Midbrain (tissue), 1 donor: ENCODE measurements around the gene IMMT.

Experiments used
- DNase-seq: peaks from one replicate; lab custom pipeline; 2025; lab: John Stamatoyannopoulos, UW

Gene IMMT

DNA sequence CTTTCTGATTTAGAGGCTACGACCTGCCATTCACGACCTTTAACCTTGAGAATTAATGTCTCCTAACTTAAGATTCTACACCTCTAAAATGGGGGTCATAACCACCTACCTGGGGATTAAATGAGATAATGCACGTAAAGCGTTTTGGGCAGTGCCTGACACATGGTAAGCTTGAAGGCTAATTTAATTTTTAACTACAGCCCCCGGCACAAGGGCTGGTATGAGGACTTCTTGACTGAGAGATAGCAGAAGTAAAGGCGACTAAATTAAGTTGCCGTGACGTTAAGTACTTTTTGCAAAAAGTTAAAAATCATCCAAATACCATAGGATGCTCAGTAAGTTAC is 4.5 kb upstream of the IMMT start:
- DNase-seq = no peak

DNA sequence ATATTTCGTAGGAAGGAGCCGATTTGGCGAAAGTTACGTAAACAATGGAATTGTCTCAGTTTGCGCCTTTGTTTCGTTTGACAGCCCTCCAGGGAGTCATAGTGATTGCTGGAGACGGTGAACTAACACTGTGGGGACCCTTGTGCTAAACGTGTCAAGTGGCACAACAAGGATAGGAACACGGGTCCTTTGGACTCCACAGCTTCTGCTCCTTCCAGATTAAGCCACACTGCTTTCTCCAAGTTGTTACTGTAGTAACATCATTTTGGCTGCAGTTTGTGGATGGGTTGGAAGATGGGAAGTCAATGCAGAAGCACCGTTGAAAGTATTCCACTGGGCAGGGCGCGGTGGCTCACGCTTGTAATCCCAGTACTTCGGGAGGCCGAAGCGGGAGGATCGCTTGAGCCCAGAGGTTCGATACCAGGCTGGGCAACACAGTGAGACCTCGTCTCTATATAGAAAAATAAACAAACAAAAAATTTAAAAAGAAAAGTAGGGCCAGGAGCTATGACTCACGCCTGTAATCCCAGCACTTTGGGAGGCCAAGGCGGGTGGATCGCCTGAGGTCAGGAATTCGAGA is 636 bp upstream of the IMMT start:
- no peak for DNase-seq

GRCh38 chr2:86194751-86195054 is 559 bp downstream of the IMMT start:
- peak; percentile 90 for DNase-seq

GRCh38 chr2:86193901-86194567 is 1.2 kb downstream of the IMMT start:
- DNase-seq = no peak

DNA sequence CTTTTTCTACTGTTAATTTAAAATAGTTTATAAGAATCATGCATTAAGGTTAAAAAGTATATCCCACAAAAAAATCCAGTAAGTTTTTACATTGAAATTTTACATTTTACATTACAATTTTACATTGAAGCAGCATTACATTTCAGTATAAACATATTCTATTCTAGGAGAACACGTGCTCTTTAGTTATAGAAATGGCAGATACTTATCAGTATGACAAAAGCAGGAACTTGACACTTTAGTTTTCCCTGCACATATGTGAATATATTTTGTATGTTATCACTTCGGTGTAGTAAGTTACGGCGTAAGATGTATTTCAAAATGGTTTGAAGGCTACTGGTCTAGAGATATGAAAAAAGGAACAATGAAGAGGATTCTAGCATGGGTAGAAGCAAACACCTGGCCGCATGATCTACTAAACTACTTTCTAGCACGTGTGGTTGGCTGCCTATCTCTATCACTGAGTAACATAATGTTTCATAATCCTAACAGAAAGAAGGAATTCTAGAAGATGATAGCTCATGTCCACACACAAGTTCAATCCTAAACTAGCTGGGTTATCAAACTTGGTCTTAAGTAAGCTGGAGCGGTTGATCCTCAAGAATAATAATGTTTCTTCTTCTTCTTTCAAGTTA is 5.4 kb downstream of the IMMT start:
- no peak for DNase-seq

DNA sequence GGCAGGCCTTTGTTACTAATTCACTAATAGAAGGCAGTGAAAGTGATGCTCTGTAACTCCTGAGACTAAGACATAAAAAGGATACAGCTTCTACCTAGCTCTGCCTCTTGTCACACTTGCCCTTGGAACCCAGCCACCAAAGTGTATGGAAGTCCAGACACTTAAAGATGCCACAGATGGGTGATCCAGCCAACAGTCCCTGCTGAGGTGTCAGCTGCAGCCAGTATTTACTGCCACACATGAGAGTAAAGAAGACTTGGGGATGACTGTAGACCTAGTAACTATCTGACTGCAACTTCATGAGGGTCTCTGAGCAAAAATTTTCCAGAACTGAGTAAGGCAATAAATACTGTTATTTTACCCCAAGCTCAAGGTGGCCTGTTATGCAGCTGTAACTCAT is 8.8 kb downstream of the IMMT start:
- DNase-seq = no peak

DNA sequence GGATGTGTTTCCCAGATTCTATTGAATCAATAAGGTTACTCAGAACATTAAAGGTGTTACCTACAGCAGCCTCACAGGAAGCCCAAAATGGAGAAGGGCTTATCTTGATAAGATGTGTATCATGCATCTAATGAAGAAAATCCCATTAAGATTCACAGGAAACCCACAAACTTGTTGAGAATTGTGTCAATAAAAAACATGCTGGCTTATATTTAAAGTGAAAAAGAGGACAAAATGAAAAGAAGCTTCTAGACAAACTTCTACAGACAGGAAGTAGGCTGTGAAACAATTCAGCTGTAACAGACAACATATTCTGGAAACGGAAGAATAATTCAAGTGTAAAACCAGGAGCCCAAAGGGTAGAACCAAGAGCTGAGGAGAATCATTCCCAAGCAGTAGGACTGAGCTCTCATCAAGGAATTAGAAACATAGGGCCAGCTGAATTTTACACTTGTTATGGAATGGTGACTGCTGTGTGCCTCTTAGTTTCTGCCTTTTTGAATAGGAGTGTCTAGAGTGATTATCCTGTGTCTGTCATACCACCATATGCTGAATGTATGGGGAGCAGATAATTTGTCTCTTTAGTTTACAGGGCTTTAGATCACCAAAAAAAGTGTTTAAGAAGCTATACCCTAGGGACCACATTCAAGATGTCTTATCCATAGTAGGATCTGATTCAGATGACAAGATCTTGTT is 9.6 kb downstream of the IMMT start:
- no peak for DNase-seq

GRCh38 chr2:86176597-86176996 is 18.7 kb downstream of the IMMT start:
- no peak for DNase-seq

- no peak for DNase-seq
Observed at GRCh38 chr2:86175828-86176227, 19.4 kb downstream of the IMMT start.

DNA sequence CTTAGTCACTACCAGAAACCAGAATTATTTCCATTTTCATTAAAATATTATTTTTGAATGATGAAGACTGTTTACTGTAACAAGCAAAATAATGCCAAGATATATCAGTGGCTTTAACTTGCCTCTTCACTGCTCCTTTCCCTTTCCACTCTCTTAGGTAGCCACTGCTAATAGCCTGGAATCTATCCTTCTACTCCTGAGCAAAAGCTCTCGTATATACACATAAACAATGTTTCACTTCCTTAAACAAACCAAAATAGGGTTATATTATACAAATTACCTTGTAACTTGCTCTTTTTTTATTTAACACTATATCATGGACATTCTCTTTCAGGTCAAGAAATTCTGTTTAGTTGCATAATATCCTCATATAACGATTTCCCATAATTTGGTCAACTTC is 20.8 kb downstream of the IMMT start:
- DNase-seq = no peak

- DNase-seq = no peak
Observed at GRCh38 chr2:86172610-86173009, 22.7 kb downstream of the IMMT start.

DNA sequence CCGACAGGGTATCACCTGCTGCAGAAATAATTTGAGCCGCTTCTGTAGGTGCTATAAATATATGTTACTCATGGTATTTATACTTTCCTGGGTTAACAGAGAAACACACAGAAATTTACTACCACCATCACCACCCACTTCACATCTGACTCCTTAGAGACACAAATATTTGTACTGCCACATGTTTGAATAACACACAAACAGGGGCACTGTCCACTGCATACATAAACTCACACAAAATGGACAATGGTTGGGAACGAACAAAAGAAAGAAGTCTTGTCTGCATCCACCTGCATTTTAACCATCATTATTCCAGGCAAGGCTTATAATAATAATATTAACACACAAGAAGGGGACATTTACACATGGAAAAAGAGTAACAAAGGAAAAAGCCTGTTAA is 24.0 kb downstream of the IMMT start:
- no peak for DNase-seq

GRCh38 chr2:86170449-86170848 is 24.8 kb downstream of the IMMT start:
- no peak for DNase-seq

- no peak for DNase-seq
Observed at GRCh38 chr2:86160156-86160952, 34.9 kb downstream of the IMMT start.

DNA sequence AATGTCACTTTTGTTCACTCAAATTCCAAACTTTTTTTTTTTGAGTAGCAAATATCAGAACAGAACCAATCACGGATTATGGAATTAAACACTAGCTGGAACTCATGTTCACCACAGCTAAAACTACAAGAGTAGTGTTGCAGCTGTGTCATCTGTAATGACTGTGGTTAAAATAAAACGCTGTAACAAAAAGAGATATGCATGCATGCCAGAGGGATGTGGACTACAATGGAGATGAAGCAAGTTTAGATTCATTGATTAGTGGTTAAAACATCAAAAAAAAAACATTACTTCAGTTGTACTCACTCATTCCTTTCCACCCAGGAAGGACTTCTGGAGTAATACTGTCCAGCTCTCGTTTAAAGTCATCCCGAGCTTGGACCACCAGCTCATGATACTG is 37.0 kb downstream of the IMMT start:
- DNase-seq = no peak

GRCh38 chr2:86157009-86157556 is 38.2 kb downstream of the IMMT start:
- DNase-seq = no peak

- DNase-seq = no peak
Observed at GRCh38 chr2:86150502-86150901, 44.8 kb downstream of the IMMT start.

- no peak for DNase-seq
Observed at GRCh38 chr2:86147793-86148192, 47.5 kb downstream of the IMMT start.

DNA sequence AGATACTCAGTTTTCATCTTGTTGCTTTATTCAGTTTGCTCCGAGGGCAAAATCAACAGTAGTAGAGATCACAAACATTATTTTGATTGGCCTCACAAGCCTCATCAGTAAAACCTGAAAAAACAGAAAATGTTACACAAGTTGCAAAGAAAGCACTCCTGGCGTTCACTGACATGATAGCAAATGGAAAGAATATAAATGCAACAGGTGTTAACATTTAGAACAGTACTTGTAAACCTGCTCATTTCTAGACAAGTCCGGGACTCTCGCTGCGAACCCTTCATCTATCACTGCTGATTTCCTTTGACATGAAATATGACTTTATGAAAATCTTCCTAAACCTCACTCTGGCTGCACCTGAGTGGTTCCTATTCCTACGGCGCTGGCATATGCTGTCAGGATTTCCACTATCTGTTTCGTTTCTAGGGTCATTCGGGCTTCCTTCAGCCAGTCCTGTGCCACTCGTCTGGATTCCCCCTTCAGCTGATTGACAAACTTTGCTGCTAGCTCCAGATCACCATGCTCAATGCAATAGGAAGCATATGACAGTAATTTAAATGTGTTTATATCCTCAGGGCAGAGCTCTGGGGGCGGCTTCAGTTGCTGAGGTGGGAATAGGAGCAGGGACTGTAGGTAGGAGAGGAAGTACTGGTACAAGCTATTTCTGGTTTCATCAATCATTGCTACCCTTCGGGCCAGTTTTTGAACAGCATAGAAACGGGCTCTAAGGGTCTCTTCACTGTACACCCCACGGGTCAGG is 51.2 kb downstream of the IMMT start:
- DNase-seq = no peak

- no peak for DNase-seq
Observed at GRCh38 chr2:86143307-86143706, 52.0 kb downstream of the IMMT start.

DNA sequence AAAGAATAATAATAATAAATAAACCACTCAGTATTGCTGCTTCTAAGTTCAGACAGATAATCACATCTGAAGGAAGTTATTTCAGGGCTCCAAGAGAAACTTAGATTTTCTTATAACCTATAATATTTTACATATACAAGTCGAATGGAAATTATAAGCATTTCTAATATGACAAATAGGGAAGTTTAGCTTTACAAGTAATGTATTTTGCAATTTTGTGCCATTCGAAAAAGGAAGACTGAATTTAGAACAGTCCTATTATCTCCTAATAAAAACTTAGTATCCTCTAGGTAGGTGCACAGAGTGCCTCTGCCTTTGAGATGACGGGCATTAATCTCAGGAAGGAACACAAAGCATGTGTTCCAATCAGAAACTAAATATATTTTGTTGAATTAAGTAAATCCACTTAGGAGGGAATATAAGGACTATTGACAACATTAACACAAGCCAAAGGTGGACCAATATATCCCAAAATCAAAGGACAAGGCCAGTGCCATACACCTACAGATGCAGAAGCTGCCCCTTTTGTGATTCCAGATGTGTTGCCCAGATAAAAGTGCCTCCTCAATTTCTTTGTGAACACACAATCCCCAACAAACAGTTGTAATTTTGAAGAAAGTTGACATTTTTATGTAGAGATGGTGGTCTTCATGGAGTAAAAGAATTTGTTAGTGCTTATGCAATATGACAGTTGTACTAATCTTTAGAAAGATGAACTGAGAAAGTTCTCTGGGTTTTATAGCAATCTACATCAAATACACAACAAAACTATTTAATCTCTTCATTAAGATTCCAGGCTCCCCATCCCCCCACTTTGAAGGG is 52.6 kb downstream of the IMMT start:
- DNase-seq = no peak
